CD1c-positive myeloid dendritic cell (primary cell): ENCODE data around the gene CKS1B.

ENCODE experiments used
- DNase-seq: peaks from one replicate; pipeline ENCODE4 v3.0.0-alpha.2; 2016; ENCODE audit errors: extremely low spot score

CKS1B gene

DNA sequence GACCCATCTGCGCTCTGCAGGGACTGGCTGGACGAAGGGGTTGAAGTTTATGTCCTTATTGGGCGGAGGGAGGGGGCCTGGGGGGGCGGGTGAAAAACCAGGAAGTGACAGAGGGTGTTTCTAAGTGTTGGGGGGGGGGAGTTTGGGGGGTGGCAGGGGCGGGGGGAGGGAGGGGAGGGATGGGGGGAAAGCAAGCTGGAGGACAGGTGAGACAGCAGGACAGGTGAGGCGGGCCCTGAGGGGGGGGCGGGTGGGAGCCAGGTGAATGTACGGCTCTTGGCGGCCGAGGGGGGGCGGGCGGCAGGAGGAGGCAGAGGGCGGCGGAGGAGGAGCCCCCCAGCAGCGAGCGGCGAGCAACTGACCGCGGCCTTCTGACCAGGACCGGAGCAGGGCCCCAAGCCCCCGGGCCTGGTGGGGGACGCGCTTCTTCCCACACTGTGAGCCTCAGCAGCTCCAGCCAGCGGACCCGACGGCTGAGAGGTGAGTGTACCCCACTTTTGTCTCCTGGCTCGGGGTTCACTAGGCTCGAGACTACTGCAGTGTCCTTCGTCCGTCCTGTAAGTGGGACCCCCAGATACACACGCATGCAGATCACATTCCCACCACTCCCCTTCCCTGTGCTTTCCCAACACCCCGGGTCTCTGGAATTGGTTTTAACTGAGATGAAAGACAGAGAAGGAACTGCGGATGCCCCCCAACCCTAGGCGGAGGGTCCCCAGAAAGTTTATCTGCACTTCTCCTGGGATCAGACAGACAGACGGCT, 28.2 kb downstream of the CKS1B start, which contains the start of gene ZBTB7B:
Gene ZBTB7B (plus strand): TSS at position 339 of the 763 bp plus-strand sequence. CDS start 11,859 bp downstream, outside the sequence.
- DNase-seq, result no peak

- DNase-seq, result no peak
Measured at GRCh38 chr1:155003227-155003765, 28.8 kb downstream of the CKS1B start.

GRCh38 chr1:155003766-155004351, 29.4 kb downstream of the CKS1B start:
- no peak for DNase-seq

- no peak for DNase-seq
Measured at GRCh38 chr1:155004352-155005075, 30.0 kb downstream of the CKS1B start.

GRCh38 chr1:155005076-155006011, 30.9 kb downstream of the CKS1B start:
- DNase-seq, result peak; percentile 31

- peak; percentile 54 for DNase-seq
Measured at GRCh38 chr1:155006601-155007101, 32.2 kb downstream of the CKS1B start.

DNA sequence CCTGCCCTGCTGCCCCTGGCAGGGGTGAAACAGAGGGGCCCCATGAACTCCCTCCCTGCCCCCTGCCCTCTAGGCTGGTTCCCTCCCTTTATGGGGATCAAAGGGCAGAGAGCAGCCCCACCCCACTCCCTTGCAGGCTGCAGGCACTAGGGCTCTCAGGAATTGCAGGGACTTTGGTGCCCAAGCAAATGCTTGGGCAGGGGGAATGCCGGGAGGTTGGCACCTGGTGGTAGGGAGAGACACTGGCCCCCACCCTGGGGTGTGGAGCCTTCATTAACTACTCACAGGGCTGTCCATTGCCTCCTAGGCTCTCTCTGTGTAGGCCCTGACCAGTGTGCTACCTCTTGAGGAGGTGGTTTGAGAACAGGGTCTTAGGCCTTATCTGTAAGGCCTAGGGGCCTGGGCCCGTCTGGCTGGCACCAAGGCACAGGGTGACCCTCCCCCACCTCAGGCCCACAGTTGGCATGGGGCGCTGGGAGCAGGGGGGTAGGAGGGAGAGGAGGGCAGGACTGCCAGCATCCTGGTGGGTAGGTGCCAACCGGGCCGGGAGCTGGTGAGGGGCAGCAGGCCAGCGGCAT, 32.9 kb downstream of the CKS1B start:
- DNase-seq, result no peak

DNA sequence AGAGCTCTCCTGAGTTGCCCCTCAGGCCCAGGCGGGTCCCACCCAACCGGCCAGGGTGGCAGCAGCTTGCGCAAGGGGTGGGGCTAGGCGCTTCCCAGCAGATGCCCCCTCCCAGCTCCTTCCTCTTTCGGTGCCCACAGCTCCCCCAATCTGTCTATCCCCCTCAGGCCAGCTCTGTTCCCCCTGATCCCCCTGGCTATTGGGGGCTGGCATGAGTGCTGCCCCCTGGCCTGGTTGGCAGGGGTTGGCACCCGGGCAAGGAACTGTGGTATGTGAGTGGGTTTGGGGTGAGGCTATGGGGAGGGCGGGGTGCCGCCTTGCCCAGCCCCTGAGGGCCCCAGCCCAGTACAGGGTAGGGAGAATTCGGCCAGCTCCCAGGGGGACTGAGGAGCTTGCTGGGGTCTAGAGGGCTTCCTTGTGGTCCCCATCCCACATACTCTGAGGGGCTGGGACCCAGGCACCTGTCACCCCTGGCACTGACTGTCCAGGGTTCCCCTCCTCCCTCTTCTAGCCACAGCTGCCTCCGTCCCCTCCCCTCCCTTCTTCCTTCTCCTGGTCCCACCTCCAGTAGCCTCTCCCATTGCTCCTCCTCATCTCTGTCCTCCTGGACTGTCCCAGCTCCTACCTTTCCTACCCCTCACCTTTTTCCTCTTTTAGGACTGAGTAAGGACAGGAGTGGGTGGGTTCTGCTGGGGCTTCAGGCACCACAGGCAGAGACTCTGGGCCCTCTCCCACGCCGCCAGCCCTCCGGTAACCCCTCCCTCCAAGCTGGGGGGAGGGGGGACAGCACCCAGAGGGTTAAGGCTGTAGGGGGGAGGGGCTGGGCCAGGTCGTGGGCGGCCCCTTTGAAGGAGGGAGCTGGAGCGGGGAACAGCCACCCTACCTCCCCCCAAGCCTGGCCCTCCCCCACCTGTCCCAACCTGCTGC, 33.8 kb downstream of the CKS1B start:
- DNase-seq, result peak; percentile 17

DNA sequence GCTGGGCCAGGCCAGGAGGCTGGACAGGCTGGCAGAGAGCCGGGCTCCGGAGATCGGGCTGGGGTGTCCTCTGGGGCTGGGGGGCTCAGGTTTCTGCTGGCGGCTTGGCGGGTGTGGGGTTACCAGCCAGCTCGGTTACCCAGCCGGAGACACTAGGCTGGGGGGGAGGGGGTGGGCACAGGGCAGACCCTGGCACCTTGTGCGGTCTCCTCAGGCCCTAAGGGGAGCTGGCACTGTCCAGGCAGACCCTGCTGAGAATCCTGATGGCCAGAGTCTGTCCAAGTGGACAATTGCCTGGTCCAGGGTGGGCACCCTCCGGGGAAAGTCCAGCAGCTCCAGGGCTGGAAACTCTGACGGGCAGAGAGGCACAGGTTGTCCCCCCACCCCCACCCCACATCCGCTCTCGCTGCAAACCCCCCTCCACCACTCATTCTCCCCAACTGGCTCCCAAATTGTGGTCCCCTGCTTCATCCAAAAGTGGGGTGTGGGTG, 34.8 kb downstream of the CKS1B start:
- DNase-seq, result no peak

GRCh38 chr1:155009742-155010141, 35.3 kb downstream of the CKS1B start:
- DNase-seq, result no peak

- DNase-seq, result peak; percentile 50
Measured at GRCh38 chr1:155010211-155010918, 35.9 kb downstream of the CKS1B start.

GRCh38 chr1:155011004-155011416, 36.5 kb downstream of the CKS1B start:
- no peak for DNase-seq

- no peak for DNase-seq
Measured at GRCh38 chr1:155011437-155012025, 37.0 kb downstream of the CKS1B start.

DNA sequence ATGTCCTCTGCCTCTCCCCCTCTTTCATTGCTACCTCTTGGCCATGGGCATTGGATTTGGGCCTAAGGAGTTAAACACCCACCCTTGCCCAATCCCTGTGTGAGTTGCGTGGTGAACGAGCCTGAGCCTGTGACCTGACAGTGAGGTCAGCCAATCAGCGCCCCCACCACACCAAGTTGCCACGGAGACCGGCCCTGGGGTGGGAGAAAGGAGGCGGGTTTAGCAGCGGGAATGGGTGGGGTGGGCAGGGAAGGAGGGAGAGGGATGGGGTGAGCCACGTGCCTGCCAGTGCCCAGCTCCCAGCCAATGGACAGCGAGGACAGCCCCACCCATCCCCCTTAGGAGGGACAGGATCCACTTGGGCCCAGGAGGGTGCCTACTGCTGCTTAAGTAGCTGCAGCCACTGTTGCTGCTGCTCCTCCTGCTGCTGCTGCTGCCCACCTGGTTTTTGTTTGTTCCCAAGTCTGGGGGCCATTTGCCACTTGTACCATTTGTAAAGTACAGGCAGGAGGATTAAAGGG, 37.6 kb downstream of the CKS1B start:
- peak; percentile 71 for DNase-seq

DNA sequence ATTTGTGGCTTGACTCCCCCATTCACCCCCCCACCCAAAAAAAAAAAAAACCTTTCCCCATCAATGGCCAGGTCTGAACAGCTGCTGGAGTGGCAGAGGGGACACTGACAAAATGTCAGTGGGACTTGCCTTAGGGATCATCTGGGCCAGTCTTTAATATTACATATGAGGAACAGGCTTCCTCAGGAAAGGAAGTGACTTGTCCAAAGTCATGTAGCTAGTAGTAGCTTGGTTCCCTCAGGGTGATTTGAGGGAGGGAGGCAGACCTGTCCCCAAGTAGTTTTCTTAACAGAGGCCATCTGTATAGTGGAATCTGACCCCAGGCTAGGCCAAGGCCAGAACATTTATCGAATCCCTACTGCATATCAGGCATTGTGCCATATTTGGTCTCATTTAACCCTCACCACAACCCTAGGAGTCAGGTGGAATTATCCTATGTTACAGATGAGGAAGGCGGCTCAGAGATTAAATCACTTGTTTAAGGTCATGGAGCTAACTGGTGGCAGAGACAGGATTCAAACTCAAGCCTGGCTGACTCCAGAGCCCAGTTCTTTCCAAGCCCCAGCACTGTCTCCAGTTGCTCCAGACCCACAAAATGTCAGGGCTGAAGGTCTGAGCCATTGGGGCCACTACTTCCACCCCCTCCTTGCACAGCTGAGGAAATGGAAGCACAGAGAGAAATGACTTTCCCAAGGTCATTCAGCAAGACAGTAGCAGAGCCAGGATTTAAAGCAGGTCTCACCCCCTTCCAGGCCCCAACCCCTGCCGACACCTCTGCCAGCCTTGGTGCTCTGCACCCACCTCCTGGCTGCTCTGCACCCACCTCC, 38.5 kb downstream of the CKS1B start:
- DNase-seq, result peak; percentile 51

DNA sequence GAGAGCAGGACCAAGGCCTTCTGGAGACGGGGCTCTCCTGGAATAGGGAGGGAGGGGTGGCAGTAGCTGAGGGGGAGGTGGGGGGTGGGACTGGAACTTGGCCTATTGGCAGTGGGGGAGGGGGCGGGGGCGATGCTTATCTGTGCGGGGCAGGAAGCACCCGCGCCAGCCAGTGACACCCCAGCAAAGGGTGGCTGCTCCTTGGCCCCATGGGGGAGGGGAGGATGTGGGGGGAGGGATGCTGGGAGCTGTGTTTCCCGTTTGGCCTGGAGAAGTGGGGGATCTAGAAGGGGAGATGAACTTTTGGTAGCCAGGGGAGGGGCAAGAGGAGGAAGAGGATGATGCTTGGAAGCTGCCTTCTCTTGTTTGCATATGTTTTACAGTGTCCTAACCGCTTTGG, 39.2 kb downstream of the CKS1B start:
- DNase-seq, result no peak
